ENCODE results near the gene KIAA0825. TPM values are rescaled to one million over a fixed set of nuclear protein-coding genes. Genes with fewer than 3 reads are reported as not detected.

The KIAA0825 gene
- total RNA-seq, 1 experiment from 2014 or later: 1.3 TPM

DNA sequence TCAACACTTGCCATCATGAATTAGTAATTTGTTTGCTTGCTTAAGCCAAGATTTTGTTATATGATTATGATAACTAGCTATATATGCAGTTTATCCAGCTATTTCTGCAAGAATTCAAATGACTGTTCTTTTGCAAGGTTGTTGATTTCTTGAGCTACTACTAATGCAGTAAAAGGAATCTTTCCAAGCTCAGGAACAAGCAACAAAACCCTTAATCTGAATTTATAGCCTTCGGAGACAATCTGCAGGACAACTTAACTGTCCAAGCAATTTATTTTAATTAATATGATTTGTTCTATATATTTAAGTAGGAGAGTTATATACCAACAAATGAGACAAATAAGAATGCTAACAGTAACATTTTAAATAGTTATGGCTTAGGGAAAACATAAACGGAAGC, 450.3 kb downstream of the KIAA0825 start:
- ATAC-seq: no peak
- CTCF ChIA-PET: no interaction called here

More for the DNA sequence above, 450.3 kb downstream of the KIAA0825 start:
- POLR2A ChIA-PET: no interaction called here
- Mint-ChIP-seq H3K27me3 (ENCODE audit: low read depth) (no peaks in the 10 kb centered on the region), H3K36me3 (peaks cover 22% of the 10 kb centered on the region), H3K9me3 (peaks cover 19% of the 10 kb centered on the region), H3K4me3 (no peak overlapping the region), H3K4me1 (no peaks in the 10 kb centered on the region), H3K27ac (no peak overlapping the region)
- no peak for DNase-seq (ENCODE audit: low spot score)
- no peak for TF ChIP-seq IRF2 (CRISPR knock-in tag; IDR thresholded peaks at IDR 0.05; ENCODE audit: borderline replicate concordance, low read depth)
- no peak for TF ChIP-seq ZNF423 (CRISPR knock-in tag; IDR thresholded peaks at IDR 0.05)
- TF ChIP-seq, protein P1, sequence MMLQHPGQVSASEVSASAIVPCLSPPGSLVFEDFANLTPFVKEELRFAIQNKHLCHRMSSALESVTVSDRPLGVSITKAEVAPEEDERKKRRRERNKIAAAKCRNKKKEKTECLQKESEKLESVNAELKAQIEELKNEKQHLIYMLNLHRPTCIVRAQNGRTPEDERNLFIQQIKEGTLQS (CRISPR knock-in tag; conservative IDR thresholded peaks at IDR 0.05): no peak
- TF ChIP-seq, protein P2, sequence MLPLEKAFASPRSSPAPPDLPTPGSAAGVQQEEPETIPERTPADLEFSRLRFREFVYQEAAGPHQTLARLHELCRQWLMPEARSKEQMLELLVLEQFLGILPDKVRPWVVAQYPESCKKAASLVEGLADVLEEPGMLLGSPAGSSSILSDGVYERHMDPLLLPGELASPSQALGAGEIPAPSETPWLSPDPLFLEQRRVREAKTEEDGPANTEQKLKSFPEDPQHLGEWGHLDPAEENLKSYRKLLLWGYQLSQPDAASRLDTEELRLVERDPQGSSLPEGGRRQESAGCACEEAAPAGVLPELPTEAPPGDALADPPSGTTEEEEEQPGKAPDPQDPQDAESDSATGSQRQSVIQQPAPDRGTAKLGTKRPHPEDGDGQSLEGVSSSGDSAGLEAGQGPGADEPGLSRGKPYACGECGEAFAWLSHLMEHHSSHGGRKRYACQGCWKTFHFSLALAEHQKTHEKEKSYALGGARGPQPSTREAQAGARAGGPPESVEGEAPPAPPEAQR (CRISPR knock-in tag; IDR thresholded peaks at IDR 0.05): no peak
- TF ChIP-seq NR1H2 (CRISPR knock-in tag; IDR thresholded peaks at IDR 0.05): no peak
- TF ChIP-seq, protein P3, sequence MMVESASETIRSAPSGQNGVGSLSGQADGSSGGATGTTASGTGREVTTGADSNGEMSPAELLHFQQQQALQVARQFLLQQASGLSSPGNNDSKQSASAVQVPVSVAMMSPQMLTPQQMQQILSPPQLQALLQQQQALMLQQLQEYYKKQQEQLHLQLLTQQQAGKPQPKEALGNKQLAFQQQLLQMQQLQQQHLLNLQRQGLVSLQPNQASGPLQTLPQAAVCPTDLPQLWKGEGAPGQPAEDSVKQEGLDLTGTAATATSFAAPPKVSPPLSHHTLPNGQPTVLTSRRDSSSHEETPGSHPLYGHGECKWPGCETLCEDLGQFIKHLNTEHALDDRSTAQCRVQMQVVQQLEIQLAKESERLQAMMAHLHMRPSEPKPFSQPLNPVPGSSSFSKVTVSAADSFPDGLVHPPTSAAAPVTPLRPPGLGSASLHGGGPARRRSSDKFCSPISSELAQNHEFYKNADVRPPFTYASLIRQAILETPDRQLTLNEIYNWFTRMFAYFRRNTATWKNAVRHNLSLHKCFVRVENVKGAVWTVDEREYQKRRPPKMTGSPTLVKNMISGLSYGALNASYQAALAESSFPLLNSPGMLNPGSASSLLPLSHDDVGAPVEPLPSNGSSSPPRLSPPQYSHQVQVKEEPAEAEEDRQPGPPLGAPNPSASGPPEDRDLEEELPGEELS (CRISPR knock-in tag; IDR thresholded peaks at IDR 0.05): no peak
- TF ChIP-seq ZNF138 (CRISPR knock-in tag; conservative IDR thresholded peaks at IDR 0.05): no peak
- TF ChIP-seq, protein P4, sequence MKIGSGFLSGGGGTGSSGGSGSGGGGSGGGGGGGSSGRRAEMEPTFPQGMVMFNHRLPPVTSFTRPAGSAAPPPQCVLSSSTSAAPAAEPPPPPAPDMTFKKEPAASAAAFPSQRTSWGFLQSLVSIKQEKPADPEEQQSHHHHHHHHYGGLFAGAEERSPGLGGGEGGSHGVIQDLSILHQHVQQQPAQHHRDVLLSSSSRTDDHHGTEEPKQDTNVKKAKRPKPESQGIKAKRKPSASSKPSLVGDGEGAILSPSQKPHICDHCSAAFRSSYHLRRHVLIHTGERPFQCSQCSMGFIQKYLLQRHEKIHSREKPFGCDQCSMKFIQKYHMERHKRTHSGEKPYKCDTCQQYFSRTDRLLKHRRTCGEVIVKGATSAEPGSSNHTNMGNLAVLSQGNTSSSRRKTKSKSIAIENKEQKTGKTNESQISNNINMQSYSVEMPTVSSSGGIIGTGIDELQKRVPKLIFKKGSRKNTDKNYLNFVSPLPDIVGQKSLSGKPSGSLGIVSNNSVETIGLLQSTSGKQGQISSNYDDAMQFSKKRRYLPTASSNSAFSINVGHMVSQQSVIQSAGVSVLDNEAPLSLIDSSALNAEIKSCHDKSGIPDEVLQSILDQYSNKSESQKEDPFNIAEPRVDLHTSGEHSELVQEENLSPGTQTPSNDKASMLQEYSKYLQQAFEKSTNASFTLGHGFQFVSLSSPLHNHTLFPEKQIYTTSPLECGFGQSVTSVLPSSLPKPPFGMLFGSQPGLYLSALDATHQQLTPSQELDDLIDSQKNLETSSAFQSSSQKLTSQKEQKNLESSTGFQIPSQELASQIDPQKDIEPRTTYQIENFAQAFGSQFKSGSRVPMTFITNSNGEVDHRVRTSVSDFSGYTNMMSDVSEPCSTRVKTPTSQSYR (CRISPR knock-in tag; IDR thresholded peaks at IDR 0.05): no peak
- TF ChIP-seq FOXK1 (CRISPR knock-in tag; IDR thresholded peaks at IDR 0.05): no peak
- TF ChIP-seq, protein P5, sequence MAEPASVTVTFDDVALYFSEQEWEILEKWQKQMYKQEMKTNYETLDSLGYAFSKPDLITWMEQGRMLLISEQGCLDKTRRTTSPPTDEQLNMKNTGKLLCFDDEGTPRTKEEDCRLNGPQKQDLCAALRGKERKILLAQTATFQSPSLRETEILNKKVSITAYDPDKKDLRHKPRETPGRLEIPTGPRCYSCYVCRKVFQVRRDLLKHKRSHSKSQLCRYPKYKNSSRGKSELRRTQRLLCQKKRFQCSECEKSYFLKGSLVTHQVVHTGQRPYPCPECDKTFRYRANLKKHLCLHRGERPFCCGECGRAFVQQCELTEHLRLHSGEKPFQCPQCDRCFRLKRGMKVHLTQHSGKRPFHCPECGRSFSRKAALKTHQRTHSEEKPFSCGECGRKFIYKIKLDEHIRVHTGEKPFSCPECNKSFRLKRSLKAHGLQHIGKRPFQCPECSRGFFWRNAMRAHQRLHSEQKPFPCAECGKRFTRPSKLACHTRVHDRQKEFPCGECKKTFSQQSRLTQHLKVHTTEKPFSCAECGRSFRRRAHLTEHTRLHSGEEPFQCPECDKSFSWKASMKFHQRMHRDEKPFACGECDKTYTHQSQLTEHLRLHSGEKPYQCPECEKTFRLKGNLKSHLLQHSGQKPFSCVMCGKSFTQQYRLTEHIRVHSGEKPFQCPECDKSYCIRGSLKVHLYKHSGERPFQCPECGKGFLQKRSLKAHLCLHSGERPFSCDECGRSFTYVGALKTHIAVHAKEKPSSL (CRISPR knock-in tag; conservative IDR thresholded peaks at IDR 0.05): no peak
- no peak for TF ChIP-seq HMGA2 (CRISPR knock-in tag; IDR thresholded peaks at IDR 0.05)
- no peak for TF ChIP-seq SMAD3 (CRISPR knock-in tag; IDR thresholded peaks at IDR 0.05; ENCODE audit: borderline replicate concordance)
- TF ChIP-seq, protein P6, sequence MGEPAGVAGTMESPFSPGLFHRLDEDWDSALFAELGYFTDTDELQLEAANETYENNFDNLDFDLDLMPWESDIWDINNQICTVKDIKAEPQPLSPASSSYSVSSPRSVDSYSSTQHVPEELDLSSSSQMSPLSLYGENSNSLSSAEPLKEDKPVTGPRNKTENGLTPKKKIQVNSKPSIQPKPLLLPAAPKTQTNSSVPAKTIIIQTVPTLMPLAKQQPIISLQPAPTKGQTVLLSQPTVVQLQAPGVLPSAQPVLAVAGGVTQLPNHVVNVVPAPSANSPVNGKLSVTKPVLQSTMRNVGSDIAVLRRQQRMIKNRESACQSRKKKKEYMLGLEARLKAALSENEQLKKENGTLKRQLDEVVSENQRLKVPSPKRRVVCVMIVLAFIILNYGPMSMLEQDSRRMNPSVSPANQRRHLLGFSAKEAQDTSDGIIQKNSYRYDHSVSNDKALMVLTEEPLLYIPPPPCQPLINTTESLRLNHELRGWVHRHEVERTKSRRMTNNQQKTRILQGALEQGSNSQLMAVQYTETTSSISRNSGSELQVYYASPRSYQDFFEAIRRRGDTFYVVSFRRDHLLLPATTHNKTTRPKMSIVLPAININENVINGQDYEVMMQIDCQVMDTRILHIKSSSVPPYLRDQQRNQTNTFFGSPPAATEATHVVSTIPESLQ (CRISPR knock-in tag; IDR thresholded peaks at IDR 0.05): no peak
- TF ChIP-seq ZBTB21 (CRISPR knock-in tag; IDR thresholded peaks at IDR 0.05; ENCODE audit: borderline replicate concordance): no peak
- no peak for TF ChIP-seq NFATC4 (CRISPR knock-in tag; IDR thresholded peaks at IDR 0.05)
- TF ChIP-seq, protein P7, sequence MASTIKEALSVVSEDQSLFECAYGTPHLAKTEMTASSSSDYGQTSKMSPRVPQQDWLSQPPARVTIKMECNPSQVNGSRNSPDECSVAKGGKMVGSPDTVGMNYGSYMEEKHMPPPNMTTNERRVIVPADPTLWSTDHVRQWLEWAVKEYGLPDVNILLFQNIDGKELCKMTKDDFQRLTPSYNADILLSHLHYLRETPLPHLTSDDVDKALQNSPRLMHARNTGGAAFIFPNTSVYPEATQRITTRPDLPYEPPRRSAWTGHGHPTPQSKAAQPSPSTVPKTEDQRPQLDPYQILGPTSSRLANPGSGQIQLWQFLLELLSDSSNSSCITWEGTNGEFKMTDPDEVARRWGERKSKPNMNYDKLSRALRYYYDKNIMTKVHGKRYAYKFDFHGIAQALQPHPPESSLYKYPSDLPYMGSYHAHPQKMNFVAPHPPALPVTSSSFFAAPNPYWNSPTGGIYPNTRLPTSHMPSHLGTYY (CRISPR knock-in tag; IDR thresholded peaks at IDR 0.05): no peak
- no peak for TF ChIP-seq FOXJ3 (CRISPR knock-in tag; IDR thresholded peaks at IDR 0.05; ENCODE audit: borderline replicate concordance)
- TF ChIP-seq, protein P8, sequence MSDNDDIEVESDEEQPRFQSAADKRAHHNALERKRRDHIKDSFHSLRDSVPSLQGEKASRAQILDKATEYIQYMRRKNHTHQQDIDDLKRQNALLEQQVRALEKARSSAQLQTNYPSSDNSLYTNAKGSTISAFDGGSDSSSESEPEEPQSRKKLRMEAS (CRISPR knock-in tag; IDR thresholded peaks at IDR 0.05): no peak
- TF ChIP-seq MYBL2 (CRISPR knock-in tag; IDR thresholded peaks at IDR 0.05): no peak
- no peak for TF ChIP-seq ZNF671 (CRISPR knock-in tag; IDR thresholded peaks at IDR 0.05)
